K562 (cell line): ENCODE data around the gene MPRIP. TPM values are rescaled to one million over a fixed set of nuclear protein-coding genes. Genes with fewer than 3 reads are reported as not detected.

ENCODE experiments used
- ATAC-seq: fragments of 200-7000 bp; cut with Tn5 transposase; 3 replicates; pipeline ENCODE4 v1.9.1; 2020; ENCODE audit warnings: moderate library complexity
- BruUV-seq: library from RNA; stranded (reverse); fragments of 400-500 nt; replicated peaks from 2 replicates; lab custom pipeline; 2021; lab: Mats Ljungman, UMichigan
- CTCF ChIA-PET: fragments of 300-600 bp; formaldehyde crosslinking; extraction: SDS; loops from one replicate; lab custom pipeline; 2021; ENCODE audit warnings: low intra/inter-chr PET ratio; lab: Yijun Ruan, JAX
- POLR2A ChIA-PET: fragments of 300-600, 350-650 bp; sonication (Branson Sonifier 250); formaldehyde crosslinking; extraction: SDS; loops from one replicate; lab custom pipeline; 2021; ENCODE audit warnings: antibody characterized with exemption, inconsistent platforms; lab: Yijun Ruan, JAX
- DNase-seq, 4 experiments: peaks; one replicate each; pipeline versions ENCODE4 v3.0.0 to v3.0.0-alpha.2; 2011 to 2018; ENCODE audit warnings: low spot score in 3 of 4, mixed read lengths in 3 of 4; ENCODE audit errors: extremely low read depth in 1 of 4
- FAIRE-seq: peaks from 2 replicates; lab custom pipeline; 2011; peaks lifted over from hg19 to GRCh38; lab: Jason Lieb, UNC
- H2AFZ ChIP-seq: 2 replicates; pipeline ENCODE4 v1.6.0; 2011; ENCODE audit warnings: low read depth, low read length, control low read depth, inconsistent platforms
- H3K27ac ChIP-seq: fragments of 200-600 bp; 3 replicates; pipeline ENCODE4 v1.8.0; 2011; ENCODE audit warnings: low read depth, mild to moderate bottlenecking, control low read depth, inconsistent platforms, low read length, moderate library complexity, mixed read lengths; ENCODE audit errors: extremely low read depth
- H3K27me3 ChIP-seq, 2 experiments: fragments of 300-600 bp in 1 of 2; 2 replicates in 1 of 2; 3 replicates in 1 of 2; pipeline versions ENCODE4 v1.6.0 to v1.8.0; 2011; ENCODE audit warnings: inconsistent platforms in 2 of 2, low read length in 2 of 2, mild to moderate bottlenecking in 1 of 2, mixed read lengths in 1 of 2, moderate library complexity in 1 of 2; ENCODE audit not compliant: control insufficient read depth in 2 of 2, insufficient read depth in 2 of 2
- H3K36me3 ChIP-seq: fragments of 300-600 bp; 3 replicates; pipeline ENCODE4 v1.8.0; 2011; ENCODE audit warnings: mild to moderate bottlenecking, low read length, inconsistent platforms; ENCODE audit not compliant: control insufficient read depth, insufficient read depth
- H3K4me1 ChIP-seq, 2 experiments: fragments of 200-600 bp in 1 of 2; replicated peaks in 1 of 2; 2 replicates in 1 of 2; 3 replicates in 1 of 2; pipeline versions ENCODE4 v1.5.1 to v1.8.0; 2011; ENCODE audit warnings: inconsistent platforms in 2 of 2, low read length in 2 of 2, mild to moderate bottlenecking in 1 of 2, mixed read lengths in 1 of 2, moderate library complexity in 1 of 2; ENCODE audit not compliant: control insufficient read depth in 2 of 2, insufficient read depth in 2 of 2
- H3K4me2 ChIP-seq: 2 replicates; pipeline ENCODE4 v1.6.1; 2011; ENCODE audit warnings: low read length, control low read depth, inconsistent platforms, mixed read lengths; ENCODE audit not compliant: insufficient read depth
- H3K4me3 ChIP-seq: fragments of 200-600 bp; sonication (generic), shearing (Covaris generic); 2 replicates; pipeline ENCODE4 v1.5.1; 2016; ENCODE audit warnings: control low read depth, inconsistent platforms
- H3K79me2 ChIP-seq: fragments of 200-600 bp; 3 replicates; pipeline ENCODE4 v1.8.0; 2011; ENCODE audit warnings: low read length, inconsistent platforms; ENCODE audit not compliant: control insufficient read depth, insufficient read depth
- H3K9ac ChIP-seq, 2 experiments: 2 replicates each; pipeline versions ENCODE4 v1.6.0 to v1.6.1; 2011; ENCODE audit warnings: low read depth in 2 of 2, low read length in 2 of 2, control low read depth in 1 of 2, inconsistent platforms in 1 of 2, mild to moderate bottlenecking in 1 of 2, mixed read lengths in 1 of 2; ENCODE audit not compliant: insufficient read depth in 1 of 2
- H3K9me1 ChIP-seq: one replicate; pipeline ENCODE4 v1.6.0; 2011; ENCODE audit warnings: inconsistent platforms, mild to moderate bottlenecking, low read length, moderate library complexity; ENCODE audit not compliant: control insufficient read depth, insufficient read depth
- H3K9me3 ChIP-seq: replicated peaks from 2 replicates; pipeline ENCODE4 v1.5.1; 2011; ENCODE audit warnings: low read depth, low read length, inconsistent platforms; ENCODE audit not compliant: control insufficient read depth, insufficient read depth
- H4K20me1 ChIP-seq: replicated peaks from 2 replicates; pipeline ENCODE4 v1.6.1; 2011; ENCODE audit warnings: low read length, inconsistent platforms, mixed read lengths; ENCODE audit not compliant: control insufficient read depth, insufficient read depth
- CCAR2 ChIP-seq: fragments of 200-400 bp; formaldehyde crosslinking; IDR thresholded peaks from 2 replicates; pipeline ENCODE4 v1.6.1; 2017; ENCODE audit warnings: mild to moderate bottlenecking, low read depth, low read length
- CREB5 ChIP-seq: fragments of 250-450 bp; sonication (Bioruptor Pico); IDR thresholded peaks from 2 replicates; pipeline ENCODE4 v1.5.0; 2020; ENCODE audit warnings: mild to moderate bottlenecking
- GATAD2A ChIP-seq: fragments of 450-650 bp; IDR thresholded peaks from 2 replicates; pipeline ENCODE4 v1.6.1; 2017
- IFI16 ChIP-seq: fragments of 250-450 bp; sonication (Bioruptor Pico); IDR thresholded peaks from 2 replicates; pipeline ENCODE4 v2.1.2; 2022; ENCODE audit warnings: mild to moderate bottlenecking, inconsistent platforms
- KAT7 ChIP-seq: sonication (generic); formaldehyde crosslinking; IDR thresholded peaks from 2 replicates; pipeline ENCODE4 v1.8.0; 2022; ENCODE audit warnings: missing genetic modification reagents, mild to moderate bottlenecking, borderline replicate concordance
- MEF2A ChIP-seq: IDR thresholded peaks from 2 replicates; pipeline ENCODE4 v1.6.1; 2011; ENCODE audit warnings: low read depth, mild to moderate bottlenecking, low read length, moderate library complexity; ENCODE audit not compliant: control insufficient read depth
- MXD1 ChIP-seq: fragments of 250-450 bp; sonication (Bioruptor Pico); IDR thresholded peaks from 2 replicates; pipeline ENCODE4 v1.8.0; 2021; ENCODE audit warnings: borderline replicate concordance, mild to moderate bottlenecking, moderate library complexity; ENCODE audit not compliant: poor library complexity, severe bottlenecking
- NR2C2 ChIP-seq, 2 experiments: fragments of 200-800 bp in 1 of 2; sonication (Bioruptor generic) in 1 of 2; sonication (generic) in 1 of 2; formaldehyde crosslinking in 1 of 2; IDR thresholded peaks; 2 replicates each; pipeline versions ENCODE4 v1.6.1 to v1.8.0; 2016 to 2022; ENCODE audit warnings: mild to moderate bottlenecking in 1 of 2, missing compliant biosample characterization in 1 of 2, missing genetic modification characterization in 1 of 2, missing genetic modification reagents in 1 of 2
- PHF20 ChIP-seq: fragments of 450-650 bp; IDR thresholded peaks from 2 replicates; pipeline ENCODE4 v1.6.1; 2018; ENCODE audit not compliant: partially characterized antibody
- POU5F1 ChIP-seq: fragments of 150-350 bp; IDR thresholded peaks from 2 replicates; pipeline ENCODE4 v1.6.1; 2014; ENCODE audit warnings: borderline replicate concordance, low read length, low read depth, mild to moderate bottlenecking; ENCODE audit not compliant: partially characterized antibody
- SRSF9 ChIP-seq: fragments of 200-400 bp; formaldehyde crosslinking; IDR thresholded peaks from 2 replicates; pipeline ENCODE4 v1.6.1; 2017; ENCODE audit warnings: low read depth, low read length, borderline replicate concordance
- THAP7 ChIP-seq: fragments of 250-450 bp; sonication (Bioruptor Pico); IDR thresholded peaks from 2 replicates; pipeline ENCODE4 v1.5.0; 2021
- ZNF263 ChIP-seq: sonication (generic); formaldehyde crosslinking; IDR thresholded peaks from 2 replicates; pipeline ENCODE4 v1.8.0; 2022; ENCODE audit warnings: mild to moderate bottlenecking, missing genetic modification reagents, borderline replicate concordance
- ZNF408 ChIP-seq: fragments of 250-450 bp; sonication (Bioruptor Pico); IDR thresholded peaks from 2 replicates; pipeline ENCODE4 v1.4.0; 2020; ENCODE audit warnings: low read depth, mild to moderate bottlenecking, moderate library complexity
- ZNF584 ChIP-seq: fragments of 200-800 bp; sonication (Bioruptor generic); IDR thresholded peaks from 2 replicates; pipeline ENCODE4 v1.6.1; 2016; ENCODE audit warnings: low read depth, mild to moderate bottlenecking, missing genetic modification characterization, missing compliant biosample characterization
- ZNF695 ChIP-seq: fragments of 450-650 bp; formaldehyde crosslinking; IDR thresholded peaks from 2 replicates; pipeline ENCODE4 v1.4.0; 2020; ENCODE audit warnings: mild to moderate bottlenecking, moderate library complexity
- WGBS: fragments of 100-300 bp; shearing (Covaris generic); methylation state at CpG from one replicate; pipeline ENCODE4 v1.1.6; 2016; ENCODE audit warnings: low coverage, mixed read lengths; ENCODE audit not compliant: insufficient coverage; ENCODE audit errors: missing lambda C conversion rate; 5-methylcytosine and 5-hydroxymethylcytosine counted together
- in situ Hi-C: fragments of 300-500 bp; cut with MboI; formaldehyde crosslinking; loops from 4 replicates; pipeline ENCODE4 v1.15.0; 2018; ENCODE audit warnings: inconsistent platforms, mixed read lengths
- intact Hi-C: fragments of 100-400 bp; cut with micrococcal nuclease; formaldehyde crosslinking; loops from 2 replicates; pipeline ENCODE4 v1.14.2; 2022
- polyA plus RNA-seq, 8 experiments: library from polyadenylated mRNA; depleted of rRNA in 4 of 8; stranded (reverse) in 5 of 8; unstranded in 3 of 8; fragments of >200 nt; fragmentation: Nextera tagmentation in 2 of 8; fragmentation: Illumina TruSeq in 1 of 8; extraction: Ambion mirVana in 2 of 8; extraction: Trizol in 1 of 8; gene quantifications; 2 replicates each; pipeline versions ENCODE4 v1.2.1 to v1.2.3, GENCODE V29; 2011 to 2014; ENCODE audit warnings: inconsistent platforms in 1 of 8, missing spikeins in 1 of 8
- total RNA-seq, 7 experiments: library from RNA; depleted of rRNA in 6 of 7; stranded (reverse); fragments of >200 nt in 6 of 7; fragmentation: Illumina TruSeq in 2 of 7; extraction: Trizol in 2 of 7; gene quantifications; 2 replicates each; pipeline versions ENCODE4 v1.2.1 to v1.2.3, GENCODE V29; 2011 to 2021; ENCODE audit warnings: low replicate concordance in 1 of 7

MPRIP gene
- total and polyA plus RNA-seq, 9 of the 15 experiments (the other 6 are each of a cell fraction or from before 2014, with no cell fraction given), result 10.0 to 72.6 (median 30.1) TPM

- Histone ChIP-seq H3K9me3 (no peaks in the 10 kb centered on the region), H2AFZ (no peak overlapping the region), H3K4me1 (no peaks in the 10 kb centered on the region; a peak in 1 of 5 replicates), H3K27ac (no peak overlapping the region), H3K4me3 (no peak overlapping the region), H3K36me3 (peaks cover 32% of the 10 kb centered on the region; the same call in 2 of the 3 replicates), H3K4me2 (no peak overlapping the region), H3K27me3 (no peaks in the 10 kb centered on the region), H3K9me1 (no peaks in the 10 kb centered on the region), H3K9ac (no peak overlapping the region), H3K79me2 (no peaks in the 10 kb centered on the region), H4K20me1 (no peaks in the 10 kb centered on the region)
- intact Hi-C loops (no loop called here), in situ Hi-C loops (no loop called here)
- no peak for DNase-seq
- no peak for ATAC-seq
- TF ChIP-seq MXD1 (no peak), NR2C2 (CRISPR knock-in tag; IDR thresholded peaks at IDR 0.05) (no peak), NR2C2 (tag; IDR thresholded peaks at IDR 0.05) (no peak), ZNF695 (CRISPR knock-in tag) (no peak), THAP7 (CRISPR knock-in tag) (no peak), ZNF584 (CRISPR knock-in tag) (no peak), ZNF408 (no peak), ZNF263 (CRISPR knock-in tag) (no peak), CCAR2 (no peak), PHF20 (no peak), IFI16 (no peak), CREB5 (CRISPR knock-in tag) (no peak), MEF2A (no peak), KAT7 (CRISPR knock-in tag) (no peak), GATAD2A (no peak), POU5F1 (no peak), SRSF9 (no peak)
- ChIA-PET CTCF (no interaction called here), POLR2A (interaction anchor here (0.6 kb wide), 1 partner anchor 337 kb away, joined by 3 read pairs; no protein-coding TSS in a partner anchor)
- no peak for FAIRE-seq
- 83% methylated on average over 4 of the region's 6 CpGs for WGBS
- no TSS peak for BruUV-seq
These were observed 140.4 kb downstream of the MPRIP start for GRCh38 chr17:17182598-17183136.
